ENCODE data around the gene CDC14A. TPM values are rescaled to one million over a fixed set of nuclear protein-coding genes. Genes with fewer than 3 reads are reported as not detected.

Gene CDC14A
- total RNA-seq, 1 experiment from 2014 or later, result 3.4 TPM

GRCh38 chr1:100448366-100448765, 96.1 kb downstream of the CDC14A start:
- POLR2A ChIA-PET (ENCODE audit: unreplicated experiment), result no interaction called here
- peak; percentile 52 for DNase-seq

GRCh38 chr1:100449477-100449876, 97.2 kb downstream of the CDC14A start:
- TF ChIP-seq EZH2phosphoT487 (IDR thresholded peaks at IDR 0.05; ENCODE audit: borderline replicate concordance, low read length) (no peak), EZH2 (IDR thresholded peaks at IDR 0.05; ENCODE audit: low read length, unreplicated experiment) (no peak), CTCF (conservative IDR thresholded peaks at IDR 0.05; ENCODE audit: low read depth, low read length) (no peak)
- no peak overlapping the region for H3K4me2 ChIP-seq (ENCODE audit: low read length)
- no peak overlapping the region for H3K4me3 ChIP-seq (ENCODE audit: low read length)
- no peaks in the 10 kb centered on the region for H3K27me3 ChIP-seq (ENCODE audit: low read length)
- H3K9me2 ChIP-seq (replicated peaks; ENCODE audit: low read length), result no peaks in the 10 kb centered on the region
- no TSS peak for BruUV-seq (replicated peaks)
- ChIA-PET CTCF (no interaction called here), POLR2A (ENCODE audit: unreplicated experiment) (no interaction called here)
- H3K27ac ChIP-seq (ENCODE audit: low read length), result no peak overlapping the region
- H3K9me3 ChIP-seq (ENCODE audit: low read length), result no peaks in the 10 kb centered on the region
- DNase-seq (no peak), ATAC-seq (no peak)
- H3K36me3 ChIP-seq (ENCODE audit: low read depth, low read length), result no peaks in the 10 kb centered on the region
- peaks cover 18% of the 10 kb centered on the region; the same call in 1 of the 2 replicates for H3K4me1 ChIP-seq (ENCODE audit: insufficient read depth, low read length)
- H3K9ac ChIP-seq (ENCODE audit: low read length), result no peak overlapping the region
- no peak overlapping the region for H2AFZ ChIP-seq (ENCODE audit: low read length)
- intact Hi-C loops (cut with micrococcal nuclease), result no loop called here
- no peaks in the 10 kb centered on the region for H3F3A ChIP-seq (ENCODE audit: low read length, unreplicated experiment)
- H3K79me2 ChIP-seq (ENCODE audit: low read length), result no peaks in the 10 kb centered on the region
- no peaks in the 10 kb centered on the region for H4K20me1 ChIP-seq (ENCODE audit: low read length)

More at GRCh38 chr1:100448366-100448765, 96.1 kb downstream of the CDC14A start:
- ATAC-seq, result peak; percentile 53
- CTCF ChIA-PET, result interaction anchor here (0.6 kb wide), 1 partner anchor 92 kb away, joined by 5 read pairs; no protein-coding TSS in a partner anchor
- peaks cover 27% of the 10 kb centered on the region; the same call in 1 of the 2 replicates for H3K4me1 ChIP-seq (ENCODE audit: insufficient read depth, low read length)
- H3K9me2 ChIP-seq (replicated peaks; ENCODE audit: low read length), result no peaks in the 10 kb centered on the region
- H3K27me3 ChIP-seq (ENCODE audit: low read length), result no peaks in the 10 kb centered on the region
- intact Hi-C loops (cut with micrococcal nuclease), result no loop called here
- no peak overlapping the region for H3K9ac ChIP-seq (ENCODE audit: low read length)
- no peaks in the 10 kb centered on the region for H3F3A ChIP-seq (ENCODE audit: low read length, unreplicated experiment)
- TF ChIP-seq EZH2 (IDR thresholded peaks at IDR 0.05; ENCODE audit: low read length, unreplicated experiment) (no peak), CTCF (conservative IDR thresholded peaks at IDR 0.05; ENCODE audit: low read depth, low read length) (no peak), EZH2phosphoT487 (IDR thresholded peaks at IDR 0.05; ENCODE audit: borderline replicate concordance, low read length) (no peak)
- BruUV-seq (replicated peaks), result no TSS peak
- H3K27ac ChIP-seq (ENCODE audit: low read length), result no peak overlapping the region
- no peaks in the 10 kb centered on the region for H4K20me1 ChIP-seq (ENCODE audit: low read length)
- H2AFZ ChIP-seq (ENCODE audit: low read length), result no peak overlapping the region
- H3K36me3 ChIP-seq (ENCODE audit: low read depth, low read length), result no peaks in the 10 kb centered on the region
- H3K4me2 ChIP-seq (ENCODE audit: low read length), result no peak overlapping the region
- no peaks in the 10 kb centered on the region for H3K79me2 ChIP-seq (ENCODE audit: low read length)
- no peaks in the 10 kb centered on the region for H3K9me3 ChIP-seq (ENCODE audit: low read length)
- no peak overlapping the region for H3K4me3 ChIP-seq (ENCODE audit: low read length)

- Histone ChIP-seq H3K4me2 (ENCODE audit: low read length) (no peak overlapping the region), H4K20me1 (ENCODE audit: low read length) (no peaks in the 10 kb centered on the region), H3K36me3 (ENCODE audit: low read depth, low read length) (no peaks in the 10 kb centered on the region), H3K4me1 (ENCODE audit: insufficient read depth, low read length) (peaks cover 10% of the 10 kb centered on the region; the same call in 1 of the 2 replicates), H3K9me3 (ENCODE audit: low read length) (no peaks in the 10 kb centered on the region), H3F3A (ENCODE audit: low read length, unreplicated experiment) (no peaks in the 10 kb centered on the region), H3K9me2 (replicated peaks; ENCODE audit: low read length) (no peaks in the 10 kb centered on the region), H3K27ac (ENCODE audit: low read length) (no peak overlapping the region), H3K4me3 (ENCODE audit: low read length) (no peak overlapping the region), H3K79me2 (ENCODE audit: low read length) (no peaks in the 10 kb centered on the region), H2AFZ (ENCODE audit: low read length) (no peak overlapping the region), H3K9ac (ENCODE audit: low read length) (no peak overlapping the region), H3K27me3 (ENCODE audit: low read length) (no peaks in the 10 kb centered on the region)
- TF ChIP-seq EZH2 (IDR thresholded peaks at IDR 0.05; ENCODE audit: low read length, unreplicated experiment), result no peak
- no peak for TF ChIP-seq CTCF (conservative IDR thresholded peaks at IDR 0.05; ENCODE audit: low read depth, low read length)
- TF ChIP-seq EZH2phosphoT487 (IDR thresholded peaks at IDR 0.05; ENCODE audit: borderline replicate concordance, low read length), result no peak
- ATAC-seq (peak; percentile 78), DNase-seq (peak; percentile 33)
- CTCF ChIA-PET, result no interaction called here
- BruUV-seq (replicated peaks), result no TSS peak
- POLR2A ChIA-PET (ENCODE audit: unreplicated experiment), result no interaction called here
- intact Hi-C loops (cut with micrococcal nuclease), result loop anchor here (10.0 kb wide), 2 partner anchors 158 to 188 kb away; partner anchors contain the start of gene RTCA
Measured at GRCh38 chr1:100452641-100453040, 100.3 kb downstream of the CDC14A start.
